NCI-H2227 (cell line): ENCODE data around the gene CCDC142.
"Not testable (repeated sequence)": the region's sequence is repeated elsewhere in the genome, so short reads cannot be mapped to it uniquely, and the experiment has no call there.

Experiments
- DNase-seq: peaks from one replicate; lab custom pipeline; 2025; ENCODE audit not compliant: unreplicated experiment; lab: John Stamatoyannopoulos, UW

Gene CCDC142

GRCh38 chr2:74447230-74447999, 35.4 kb downstream of the CCDC142 start:
- DNase-seq, result no peak

GRCh38 chr2:74444498-74445318, 38.1 kb downstream of the CCDC142 start:
- no peak for DNase-seq

GRCh38 chr2:74442483-74443297, 40.1 kb downstream of the CCDC142 start:
- not testable (repeated sequence) for DNase-seq

DNA sequence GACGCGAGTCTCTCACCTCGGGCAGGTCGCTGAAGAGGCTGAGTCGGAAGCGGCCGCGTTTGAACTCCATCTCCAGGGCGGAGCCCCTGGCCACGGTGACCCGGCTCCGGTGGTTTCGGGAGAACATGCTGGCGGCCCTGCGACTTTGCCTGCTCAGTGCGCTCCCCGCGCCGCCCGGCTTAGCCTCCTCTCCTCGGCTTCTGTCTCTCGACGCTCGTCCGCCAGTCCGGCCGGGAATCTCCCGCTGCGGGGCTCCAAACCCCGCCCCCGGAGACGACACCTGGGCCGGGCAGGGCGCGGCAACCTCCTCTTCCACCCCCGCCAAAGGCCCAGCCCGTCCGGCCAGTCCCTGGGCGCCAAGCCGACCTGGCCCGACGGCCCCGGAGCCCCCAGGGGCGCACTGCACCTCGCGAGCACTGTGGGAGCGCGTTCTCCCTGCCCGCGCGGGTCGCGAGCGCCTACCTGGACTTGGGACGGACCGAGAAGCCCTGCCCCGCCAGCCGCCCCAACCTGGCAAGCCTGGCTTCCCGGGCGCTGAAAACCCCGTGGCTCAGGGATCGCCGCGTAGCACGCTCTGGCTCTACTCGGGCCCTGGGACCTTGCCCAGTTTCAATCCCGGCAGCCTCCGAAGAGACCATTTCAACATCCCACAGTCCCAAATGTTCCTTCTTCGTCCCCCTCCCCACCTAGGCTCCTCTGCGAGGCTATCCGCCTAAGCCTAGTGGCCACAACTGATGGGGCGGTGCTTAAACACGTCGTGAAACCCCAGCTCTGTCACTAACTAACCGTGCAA, 40.9 kb downstream of the CCDC142 start, which contains the start of gene RTKN:
TSS of gene RTKN (minus strand) at position 248 of the 793 bp plus-strand sequence. CDS start at position 127, 121 bp downstream.
- DNase-seq, result no peak

DNA sequence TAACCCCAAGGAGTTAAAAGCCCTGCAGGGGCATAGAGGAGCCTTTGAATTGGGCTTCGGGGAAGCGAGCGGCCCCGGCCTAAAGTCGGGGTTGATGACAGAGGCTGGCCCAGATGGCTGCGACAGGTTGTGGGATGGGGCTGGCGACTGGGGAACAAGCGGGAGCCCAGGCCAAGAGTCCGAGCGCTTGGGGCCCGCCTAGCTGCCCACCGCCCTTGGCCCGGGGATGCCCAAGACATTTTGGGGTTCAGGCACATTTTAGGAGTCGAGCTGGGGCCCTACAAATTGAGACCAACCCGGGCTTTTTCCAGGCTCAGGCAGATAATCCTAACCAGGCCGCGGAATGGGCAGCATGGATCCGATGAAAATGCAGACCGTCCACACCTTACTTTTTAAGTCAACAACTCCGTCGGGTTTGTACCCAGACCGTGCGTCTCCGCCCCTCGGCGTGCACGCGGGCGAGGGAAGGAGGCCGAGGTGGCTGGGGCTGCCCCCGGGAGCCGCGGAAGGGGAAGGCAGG, 41.6 kb downstream of the CCDC142 start:
- DNase-seq, result no peak

DNA sequence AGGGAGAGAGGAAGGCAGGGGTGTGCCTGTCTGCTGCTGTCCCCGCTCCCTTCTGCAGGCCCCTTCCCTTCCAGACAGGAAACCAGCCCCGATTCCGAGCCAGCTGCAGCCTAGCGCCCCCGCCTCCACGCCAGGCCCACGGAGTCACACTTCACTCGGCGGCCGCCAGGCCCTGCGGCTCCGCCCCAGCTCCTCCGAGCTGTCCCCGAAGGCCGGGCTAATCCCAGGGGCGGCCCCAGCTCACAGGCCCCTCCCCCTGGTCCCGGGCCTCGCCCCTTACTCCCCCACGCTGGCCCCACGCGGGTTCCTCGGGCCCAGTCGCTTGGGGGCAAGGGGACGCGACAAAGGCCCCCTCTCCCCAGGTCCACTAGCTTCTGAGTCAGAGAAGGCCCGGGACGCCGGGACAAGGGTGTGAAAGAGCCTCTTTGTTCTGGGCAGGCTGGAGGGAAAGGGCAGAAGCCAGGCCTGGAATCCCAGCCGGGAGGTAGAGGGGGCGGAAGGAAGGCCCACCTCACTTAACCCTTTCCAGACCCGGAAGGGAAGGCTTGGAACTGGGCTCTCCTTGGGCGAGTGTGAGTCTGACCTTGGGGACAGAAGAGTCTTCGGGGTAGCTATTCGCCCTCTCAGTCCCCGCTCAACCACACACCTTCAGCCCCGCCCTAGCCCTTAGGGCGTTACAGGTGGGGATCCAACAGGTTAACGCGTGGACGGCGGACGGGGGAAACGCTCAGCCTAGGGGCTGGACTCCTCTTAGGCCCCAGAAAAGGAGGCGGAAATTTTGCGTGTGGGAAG, 42.2 kb downstream of the CCDC142 start:
- DNase-seq, result peak; percentile 90

GRCh38 chr2:74439803-74440377, 42.9 kb downstream of the CCDC142 start:
- DNase-seq, result peak; percentile 53

DNA sequence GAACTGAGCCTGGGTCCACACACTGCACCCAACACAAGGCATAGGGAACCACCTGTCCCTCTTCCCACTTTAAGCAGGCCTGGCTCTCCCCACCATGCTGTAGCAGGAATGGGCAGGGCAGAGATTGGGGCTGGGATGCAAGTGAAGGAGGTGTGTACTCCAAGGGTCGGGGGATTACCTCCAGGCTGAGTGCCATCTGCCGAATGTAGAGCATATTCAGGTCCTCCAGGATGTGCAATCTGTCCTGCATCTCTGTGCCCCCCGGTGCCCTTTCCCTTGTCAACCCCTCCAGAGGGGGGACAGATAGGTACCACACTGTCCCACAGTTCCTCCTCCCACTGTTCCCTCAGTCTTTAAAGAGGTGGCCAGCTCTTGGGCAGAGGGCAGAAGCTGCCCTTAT, 43.4 kb downstream of the CCDC142 start:
- DNase-seq, result no peak

GRCh38 chr2:74438248-74438647, 44.5 kb downstream of the CCDC142 start:
- no peak for DNase-seq

- no peak for DNase-seq
Observed at GRCh38 chr2:74436848-74437695, 45.7 kb downstream of the CCDC142 start.

DNA sequence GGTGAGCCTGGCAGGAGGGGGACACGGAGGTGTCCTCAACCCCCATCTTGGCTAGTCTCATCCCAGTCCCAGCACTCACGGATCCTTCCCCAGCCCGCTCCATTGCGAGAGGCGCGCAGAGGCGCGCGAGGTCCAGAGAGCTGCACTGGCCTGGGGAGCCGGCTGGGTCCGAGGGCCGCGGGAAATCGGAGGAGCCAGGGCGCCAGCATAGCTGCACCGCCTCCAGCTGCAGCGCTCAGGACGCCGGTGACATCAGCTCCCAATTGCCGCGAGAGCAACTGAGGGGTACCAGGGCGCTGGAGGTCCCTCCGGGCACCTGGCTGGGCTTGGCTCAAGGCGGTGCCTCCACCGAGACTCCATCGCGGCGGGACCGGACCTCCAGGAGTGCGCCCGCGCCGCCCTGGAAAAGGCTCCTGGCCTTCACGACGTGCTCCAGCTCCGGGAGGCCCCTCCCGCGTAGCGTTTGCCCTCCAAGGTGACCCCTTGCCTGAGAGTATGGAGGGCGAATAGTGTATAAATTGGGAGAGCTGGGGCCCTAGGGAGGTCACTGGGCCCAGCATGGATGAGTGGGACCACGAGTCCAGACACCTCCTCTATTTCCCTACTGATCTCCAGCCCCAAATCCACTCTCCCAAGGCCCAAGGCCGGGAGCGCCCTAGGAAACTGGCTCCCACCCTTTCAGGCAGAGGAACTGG, 46.5 kb downstream of the CCDC142 start:
- no peak for DNase-seq

DNA sequence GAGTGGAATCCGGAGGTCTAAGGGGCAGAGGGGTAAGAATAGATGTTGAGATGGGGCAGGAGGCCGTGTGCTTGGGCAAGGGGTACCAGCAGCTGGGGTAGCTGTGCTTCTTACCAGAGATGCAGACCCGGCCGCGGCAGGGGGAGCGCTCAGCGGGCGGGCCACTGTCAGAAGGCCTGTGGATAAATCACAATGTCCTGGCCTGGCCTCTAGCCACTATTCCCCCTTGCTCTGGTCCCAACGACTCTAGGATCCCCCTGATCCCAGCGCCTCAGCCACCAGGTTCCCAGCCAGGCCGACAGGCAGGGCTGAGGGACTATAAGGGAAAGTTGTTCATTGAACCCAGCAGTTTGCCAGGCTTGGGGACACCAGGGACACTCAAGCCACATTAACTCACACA, 52.3 kb downstream of the CCDC142 start:
- DNase-seq, result no peak

GRCh38 chr2:74429487-74430451, 53.0 kb downstream of the CCDC142 start:
- DNase-seq, result no peak

DNA sequence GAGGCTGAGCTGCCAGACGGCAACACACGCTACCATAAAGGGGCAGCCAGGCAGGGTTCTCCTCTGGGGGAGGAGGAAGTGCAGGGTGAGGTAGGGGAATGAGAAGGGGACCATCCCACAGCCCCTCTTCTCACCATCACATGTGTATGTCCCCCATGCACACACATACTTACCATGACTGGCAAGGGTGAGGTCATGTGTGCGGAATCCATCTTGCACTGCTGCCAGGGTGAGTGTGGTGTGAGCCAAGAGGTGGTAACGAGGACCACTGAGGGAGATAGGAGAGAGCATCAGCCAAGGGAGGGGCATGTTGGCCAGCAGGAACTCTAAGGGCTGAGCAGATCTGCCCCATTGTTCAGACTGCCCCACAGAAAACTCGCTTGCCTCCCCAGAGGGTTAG, 54.1 kb downstream of the CCDC142 start:
- no peak for DNase-seq

DNA sequence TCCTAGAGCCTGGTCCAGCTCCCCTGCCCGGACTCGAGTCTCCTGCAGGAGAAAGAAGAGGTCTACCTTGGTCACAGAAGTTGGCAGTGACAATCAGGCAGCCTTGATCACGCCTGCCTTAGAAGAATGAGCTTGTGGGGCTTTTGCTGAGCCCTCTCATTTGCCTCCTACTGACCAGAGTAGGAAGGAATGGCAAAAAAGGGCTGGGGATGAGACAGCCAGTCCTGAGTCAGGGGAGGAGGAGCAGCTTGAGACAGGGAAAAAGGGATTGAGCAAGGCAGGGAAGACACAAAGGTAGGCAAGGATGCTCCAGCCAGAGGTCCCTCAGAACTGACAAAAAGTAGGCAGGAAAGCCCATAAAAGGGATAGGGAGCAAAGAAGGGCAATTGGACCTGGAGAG, 55.2 kb downstream of the CCDC142 start:
- DNase-seq, result no peak

GRCh38 chr2:74426181-74426758, 56.5 kb downstream of the CCDC142 start:
- DNase-seq, result no peak
